Skeletal muscle cell (primary cell): Measurements from ENCODE around the gene TLX3.
"Not testable (repeated sequence)": the region's sequence is repeated elsewhere in the genome, so short reads cannot be mapped to it uniquely, and the experiment has no call there.

ENCODE experiments used
- DNase-seq: peaks from one replicate; pipeline ENCODE4 v3.0.0-alpha.2; 2010; ENCODE audit warnings: low read depth
- H3K4me3 ChIP-seq: 2 replicates; pipeline ENCODE4 v1.5.1; 2011; ENCODE audit warnings: low read depth, mild to moderate bottlenecking, control low read depth, low read length, moderate library complexity

Gene TLX3

DNA sequence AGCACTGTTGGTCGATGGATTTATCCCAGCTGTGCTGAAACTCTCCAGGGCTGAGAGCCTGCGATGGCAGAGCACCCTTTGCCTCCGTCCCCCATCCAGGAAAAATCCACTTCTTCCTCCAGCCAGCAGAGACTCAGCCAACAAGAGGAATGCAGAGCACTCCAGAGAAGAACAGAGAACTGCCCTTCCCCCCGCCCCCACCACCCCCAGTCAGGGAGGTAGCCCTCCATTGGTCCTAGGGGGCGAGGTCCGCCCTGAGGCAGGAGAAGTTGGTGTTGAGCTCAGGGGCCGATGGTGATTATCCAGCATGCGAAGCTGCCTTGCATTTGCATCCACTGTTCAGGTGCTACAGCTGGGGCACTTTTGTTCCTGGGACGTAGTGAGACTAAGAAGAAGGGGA, 9.0 kb downstream of the TLX3 start:
- DNase-seq, result no peak
- H3K4me3 ChIP-seq, result no peak overlapping the region

DNA sequence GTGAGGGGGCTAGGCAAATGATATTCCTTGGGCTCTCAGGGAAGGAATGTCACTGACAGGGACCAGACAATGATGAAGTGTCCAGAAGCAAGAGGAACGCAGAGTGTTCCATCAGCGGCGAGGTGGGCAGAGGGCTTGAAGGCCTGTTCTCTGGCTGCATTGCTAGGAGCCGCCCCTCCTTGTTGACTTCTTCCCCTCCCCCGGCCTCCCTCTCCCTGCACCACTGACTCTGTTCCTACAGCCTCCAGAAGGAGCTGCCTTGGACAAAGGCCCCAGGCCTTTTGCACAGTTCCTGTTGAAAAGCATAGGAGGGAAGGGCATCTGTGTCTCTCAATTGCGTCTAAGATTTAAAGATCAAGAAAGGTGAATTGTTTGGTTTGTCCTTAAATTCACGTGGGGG, 12.4 kb downstream of the TLX3 start:
- H3K4me3 ChIP-seq, result no peak overlapping the region
- no peak for DNase-seq

GRCh38 chr5:171322527-171322926, 13.5 kb downstream of the TLX3 start:
- DNase-seq, result no peak
- no peak overlapping the region for H3K4me3 ChIP-seq

GRCh38 chr5:171323007-171323406, 14.0 kb downstream of the TLX3 start:
- H3K4me3 ChIP-seq, result no peak overlapping the region
- DNase-seq, result no peak

GRCh38 chr5:171323806-171324632, 15.0 kb downstream of the TLX3 start:
- no peak for DNase-seq
- H3K4me3 ChIP-seq, result no peak overlapping the region

DNA sequence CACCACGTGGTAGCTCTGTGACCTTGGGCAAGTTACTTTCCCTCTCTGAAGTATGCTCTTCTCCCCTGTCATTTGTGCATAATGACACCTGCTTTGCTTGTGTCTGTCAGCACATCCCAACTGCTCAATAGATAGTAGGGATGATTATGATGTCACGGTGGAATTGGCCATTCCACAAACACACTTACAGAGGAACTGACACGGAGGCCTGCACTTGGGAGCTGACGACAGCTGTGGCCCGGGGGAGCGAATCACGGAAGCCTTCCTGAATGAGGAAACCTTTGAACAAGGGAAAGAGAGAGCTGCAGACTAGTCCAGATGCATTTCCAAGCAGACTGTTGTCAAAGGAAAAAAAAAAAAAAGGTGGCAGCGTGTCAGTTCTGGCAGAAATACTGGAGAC, 21.0 kb downstream of the TLX3 start:
- no peak for DNase-seq
- H3K4me3 ChIP-seq, result no peak overlapping the region

GRCh38 chr5:171335616-171336015, 26.6 kb downstream of the TLX3 start:
- H3K4me3 ChIP-seq, result no peak overlapping the region
- DNase-seq, result no peak

- H3K4me3 ChIP-seq, result peak overlapping the region; percentile 50
- peak; percentile 8 for DNase-seq
These were observed 27.6 kb downstream of the TLX3 start for GRCh38 chr5:171336521-171337209.

GRCh38 chr5:171337210-171337569, 28.1 kb downstream of the TLX3 start:
- no peak for DNase-seq
- peak overlapping the region; percentile 50 for H3K4me3 ChIP-seq

DNA sequence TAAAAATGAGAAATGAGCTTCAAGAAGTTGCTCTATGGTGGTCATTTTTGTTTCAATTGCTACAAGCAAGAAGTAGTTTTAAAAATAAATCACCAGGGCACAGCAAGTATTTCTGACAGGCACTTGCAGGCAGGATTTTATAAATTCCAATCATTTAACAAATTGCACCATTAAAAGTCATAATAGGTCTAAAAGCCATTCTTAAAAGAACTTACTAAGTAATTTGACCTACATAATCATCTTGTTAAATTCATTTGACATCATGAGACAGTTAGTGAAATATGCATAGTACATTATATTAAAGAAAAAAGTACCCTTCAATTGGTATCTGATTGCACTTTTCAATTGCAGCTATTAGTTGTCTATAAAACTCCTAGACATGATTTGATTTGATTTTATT, 31.0 kb downstream of the TLX3 start:
- DNase-seq, result no peak

DNA sequence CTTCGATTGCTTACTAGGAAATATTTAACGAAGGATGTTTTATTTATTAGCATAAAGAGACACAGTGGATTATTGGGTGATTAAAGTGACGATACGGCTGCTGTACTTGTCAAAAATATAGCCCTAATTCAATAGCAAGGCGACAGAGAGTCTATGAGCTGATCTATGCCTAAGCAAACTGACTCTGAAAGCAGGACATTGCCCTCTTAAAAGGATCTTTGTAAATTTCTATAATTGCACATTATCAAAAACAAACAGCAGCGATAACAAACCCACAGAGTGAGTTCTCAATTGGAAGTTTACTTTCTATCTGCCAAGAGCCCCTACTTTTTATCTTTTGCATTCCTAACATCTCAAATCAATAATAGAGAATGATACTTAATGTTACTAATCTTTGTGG, 31.4 kb downstream of the TLX3 start:
- no peak overlapping the region for H3K4me3 ChIP-seq

More for the DNA sequence above, 31.0 kb downstream of the TLX3 start:
- no peak overlapping the region for H3K4me3 ChIP-seq

DNA sequence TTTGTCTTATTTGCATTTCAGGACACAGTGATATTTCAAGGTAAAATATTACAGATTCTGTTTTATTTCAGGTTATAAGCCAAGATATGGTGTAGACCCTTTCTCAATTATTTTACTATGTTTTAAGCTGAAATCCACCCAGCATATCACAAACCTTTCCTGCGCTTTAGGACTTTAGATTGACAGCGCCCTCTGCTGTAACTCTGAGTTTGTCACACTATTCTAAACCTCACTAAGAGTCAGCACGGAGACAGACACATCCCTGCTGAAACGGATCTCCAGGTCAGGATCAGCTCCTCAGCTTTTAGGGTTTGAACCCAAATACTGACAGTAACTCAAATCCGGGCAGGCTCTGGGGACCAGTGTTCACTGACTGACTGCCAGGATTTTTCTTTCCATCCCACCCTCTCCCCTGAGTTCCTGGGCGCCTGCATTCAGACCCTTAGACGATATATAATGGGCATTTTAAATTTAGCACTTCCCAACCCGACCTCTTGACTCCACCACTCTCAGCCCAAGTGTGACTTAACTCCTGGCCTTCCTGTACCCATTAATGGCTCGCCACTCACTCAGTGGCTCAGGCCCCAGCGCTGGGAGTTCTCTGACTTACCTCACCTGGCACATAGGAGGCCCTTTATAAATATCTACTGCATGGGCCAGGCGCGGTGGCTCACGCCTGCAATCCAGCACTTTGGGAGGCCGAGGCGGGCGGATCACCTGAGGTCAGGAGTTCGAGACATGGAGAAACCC, 33.5 kb downstream of the TLX3 start:
- DNase-seq, result peak; percentile 13
- no peak overlapping the region for H3K4me3 ChIP-seq

More for the DNA sequence above, 31.4 kb downstream of the TLX3 start:
- DNase-seq, result no peak

- no peak for DNase-seq
- H3K4me3 ChIP-seq, result no peak overlapping the region
These were observed 36.0 kb downstream of the TLX3 start for GRCh38 chr5:171344936-171345608.

DNA sequence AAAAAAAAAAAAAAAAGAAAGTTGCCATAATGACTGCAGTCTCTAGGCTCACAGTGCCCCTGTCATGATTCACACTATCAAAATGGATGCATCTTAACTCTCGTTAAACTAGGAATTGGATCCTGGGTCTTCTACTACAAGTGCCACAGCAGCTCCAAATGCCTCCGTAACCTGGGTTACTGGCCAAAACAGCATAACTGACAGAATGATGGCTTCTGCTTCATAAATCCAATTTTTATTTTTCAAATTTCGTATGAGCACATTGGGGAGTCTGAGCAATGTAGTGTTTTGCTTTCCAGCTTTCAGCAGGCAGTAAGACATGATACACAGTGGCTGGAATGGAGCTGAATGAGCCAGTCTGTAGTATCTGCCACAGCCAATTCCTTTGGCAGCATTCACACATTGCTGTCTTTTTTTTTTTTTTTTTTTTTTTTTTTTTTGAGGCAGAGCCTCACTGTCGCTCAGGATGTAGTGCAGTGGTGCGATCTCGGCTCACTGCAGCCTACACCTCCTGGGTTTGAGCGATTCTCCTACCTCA, 42.6 kb downstream of the TLX3 start:
- no peak for DNase-seq
- no peak overlapping the region for H3K4me3 ChIP-seq

DNA sequence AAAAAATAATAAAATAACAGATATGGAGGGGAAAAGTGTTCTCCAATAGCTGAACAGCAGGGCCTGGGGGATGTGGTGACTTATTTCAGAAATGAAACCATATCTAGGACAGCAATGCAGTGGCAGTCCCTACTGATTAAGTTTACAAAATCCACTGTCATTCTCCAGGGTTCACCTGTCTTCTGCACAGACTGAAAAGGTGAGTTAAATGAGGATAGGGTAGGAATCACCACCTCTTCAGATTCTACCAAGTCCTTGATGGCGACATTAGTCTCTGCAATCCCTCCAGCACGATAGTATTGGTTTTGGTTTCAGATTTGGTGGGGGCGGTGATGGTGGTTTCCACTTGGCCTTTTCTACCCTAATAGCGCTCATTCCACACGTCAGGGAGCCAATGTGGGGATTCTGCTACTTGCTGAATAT, 46.3 kb downstream of the TLX3 start:
- DNase-seq, result no peak
- no peak overlapping the region for H3K4me3 ChIP-seq

DNA sequence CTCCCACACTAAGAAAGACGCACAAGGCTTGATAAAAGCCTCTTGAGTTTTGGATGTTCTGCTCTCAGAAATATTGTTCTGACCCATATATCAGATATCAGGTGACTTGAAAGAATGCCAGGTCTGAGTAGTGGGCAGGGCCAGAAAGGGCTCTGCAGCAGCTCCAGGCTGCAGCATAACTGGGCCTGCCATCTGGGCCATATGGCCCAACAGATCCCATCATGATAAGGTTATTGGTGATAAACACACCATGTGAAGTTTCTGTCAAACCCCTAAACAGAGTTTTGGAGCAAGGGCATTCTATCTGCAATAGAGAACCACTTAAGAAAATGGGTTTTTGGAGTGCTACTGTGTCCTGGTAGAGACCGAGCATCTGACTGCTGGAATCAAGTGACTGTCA, 48.8 kb downstream of the TLX3 start:
- no peak overlapping the region for H3K4me3 ChIP-seq
- no peak for DNase-seq

GRCh38 chr5:171361151-171361550, 52.1 kb downstream of the TLX3 start:
- not testable (repeated sequence) for H3K4me3 ChIP-seq, DNase-seq
